Adrenal gland (tissue), 5 donors: ENCODE data around the gene SEMA7A.

Experiments used
- POLR2A ChIP-seq, 2 donors: fragments of 450-650 bp; IDR thresholded peaks; one replicate each; pipeline ENCODE4 v1.6.1; 2017; ENCODE audit warnings: antibody characterized with exemption in 2 of 2, mild to moderate bottlenecking in 2 of 2, moderate library complexity in 1 of 2
- TF ChIP-seq, protein P1 (sequence below), 6 experiments: fragments of 450-650 bp in 4 of 6; fragments of 200-600 bp in 2 of 6; sonication (generic) in 1 of 6; IDR thresholded peaks; 1 replicate in 5 of 6; 2 replicates in 1 of 6; pipeline versions ENCODE4 v1.5.1 to v1.8.0; 2016 to 2021; ENCODE audit warnings: antibody characterized with exemption in 6 of 6, mild to moderate bottlenecking in 2 of 6, moderate library complexity in 1 of 6
- donor health status: DM: no; HTN: no; CAD: no.

DNA sequence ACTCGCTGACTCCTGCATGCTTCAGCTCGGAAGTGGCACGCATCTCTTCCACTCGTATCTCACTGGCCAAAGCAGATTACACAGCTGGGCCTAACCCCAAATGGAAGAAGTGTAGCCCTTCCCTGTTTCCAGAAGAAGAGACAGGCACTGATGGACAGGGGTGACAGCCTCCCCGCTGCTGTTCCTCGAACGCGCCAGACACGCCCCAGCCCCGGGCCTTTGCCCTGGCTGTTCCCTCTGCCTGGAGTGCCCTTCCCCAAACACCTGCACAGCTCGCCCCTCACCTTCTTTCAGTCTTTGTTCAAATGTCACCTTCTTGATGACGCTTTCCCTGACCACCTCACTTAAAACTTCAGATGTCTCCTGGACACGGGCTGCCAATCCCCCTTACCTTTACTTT lies 40.3 kb downstream of the SEMA7A start:
- TF ChIP-seq POLR2A (IDR thresholded peaks at IDR 0.05): no peak
- TF ChIP-seq, protein P1, sequence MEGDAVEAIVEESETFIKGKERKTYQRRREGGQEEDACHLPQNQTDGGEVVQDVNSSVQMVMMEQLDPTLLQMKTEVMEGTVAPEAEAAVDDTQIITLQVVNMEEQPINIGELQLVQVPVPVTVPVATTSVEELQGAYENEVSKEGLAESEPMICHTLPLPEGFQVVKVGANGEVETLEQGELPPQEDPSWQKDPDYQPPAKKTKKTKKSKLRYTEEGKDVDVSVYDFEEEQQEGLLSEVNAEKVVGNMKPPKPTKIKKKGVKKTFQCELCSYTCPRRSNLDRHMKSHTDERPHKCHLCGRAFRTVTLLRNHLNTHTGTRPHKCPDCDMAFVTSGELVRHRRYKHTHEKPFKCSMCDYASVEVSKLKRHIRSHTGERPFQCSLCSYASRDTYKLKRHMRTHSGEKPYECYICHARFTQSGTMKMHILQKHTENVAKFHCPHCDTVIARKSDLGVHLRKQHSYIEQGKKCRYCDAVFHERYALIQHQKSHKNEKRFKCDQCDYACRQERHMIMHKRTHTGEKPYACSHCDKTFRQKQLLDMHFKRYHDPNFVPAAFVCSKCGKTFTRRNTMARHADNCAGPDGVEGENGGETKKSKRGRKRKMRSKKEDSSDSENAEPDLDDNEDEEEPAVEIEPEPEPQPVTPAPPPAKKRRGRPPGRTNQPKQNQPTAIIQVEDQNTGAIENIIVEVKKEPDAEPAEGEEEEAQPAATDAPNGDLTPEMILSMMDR (IDR thresholded peaks at IDR 0.05): no peak
